ENCODE measurements around the gene SOHLH2. TPM values are rescaled to one million over a fixed set of nuclear protein-coding genes. Genes with fewer than 3 reads are reported as not detected.

Gene SOHLH2
- total RNA-seq, 1 experiment from 2014 or later: 5.8 TPM

DNA sequence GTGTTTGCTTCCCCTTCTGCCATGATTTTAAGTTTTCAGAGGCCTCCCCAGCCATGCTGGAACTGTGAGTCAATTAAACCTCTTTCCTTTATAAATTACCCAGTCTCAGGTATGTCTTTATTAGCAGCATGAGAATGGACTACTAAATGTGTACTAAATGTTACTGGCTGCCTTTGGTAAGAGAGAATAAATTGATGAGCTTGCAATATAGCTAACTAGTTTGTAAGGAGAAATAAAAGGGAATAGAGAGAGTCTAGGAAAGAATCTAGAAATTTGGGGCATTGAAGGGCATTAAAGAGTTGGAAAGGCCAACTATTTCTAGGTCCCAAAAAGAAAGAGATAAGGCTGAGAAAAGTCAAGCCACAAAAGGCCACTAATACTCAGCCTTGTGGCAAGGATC lies 5.5 kb upstream of the SOHLH2 start (continued):
- TF ChIP-seq, protein P1, sequence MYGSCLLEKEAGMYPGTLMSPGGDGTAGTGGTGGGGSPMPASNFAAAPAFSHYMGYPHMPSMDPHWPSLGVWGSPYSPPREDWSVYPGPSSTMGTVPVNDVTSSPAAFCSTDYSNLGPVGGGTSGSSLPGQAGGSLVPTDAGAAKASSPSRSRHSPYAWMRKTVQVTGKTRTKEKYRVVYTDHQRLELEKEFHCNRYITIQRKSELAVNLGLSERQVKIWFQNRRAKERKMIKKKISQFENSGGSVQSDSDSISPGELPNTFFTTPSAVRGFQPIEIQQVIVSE (CRISPR knock-in tag; IDR thresholded peaks at IDR 0.05; ENCODE audit: borderline replicate concordance): no peak
- TF ChIP-seq CBFB (CRISPR knock-in tag; IDR thresholded peaks at IDR 0.05; ENCODE audit: low read depth) (no peak), RORB (CRISPR knock-in tag; IDR thresholded peaks at IDR 0.05) (no peak)
- TF ChIP-seq, protein P2, sequence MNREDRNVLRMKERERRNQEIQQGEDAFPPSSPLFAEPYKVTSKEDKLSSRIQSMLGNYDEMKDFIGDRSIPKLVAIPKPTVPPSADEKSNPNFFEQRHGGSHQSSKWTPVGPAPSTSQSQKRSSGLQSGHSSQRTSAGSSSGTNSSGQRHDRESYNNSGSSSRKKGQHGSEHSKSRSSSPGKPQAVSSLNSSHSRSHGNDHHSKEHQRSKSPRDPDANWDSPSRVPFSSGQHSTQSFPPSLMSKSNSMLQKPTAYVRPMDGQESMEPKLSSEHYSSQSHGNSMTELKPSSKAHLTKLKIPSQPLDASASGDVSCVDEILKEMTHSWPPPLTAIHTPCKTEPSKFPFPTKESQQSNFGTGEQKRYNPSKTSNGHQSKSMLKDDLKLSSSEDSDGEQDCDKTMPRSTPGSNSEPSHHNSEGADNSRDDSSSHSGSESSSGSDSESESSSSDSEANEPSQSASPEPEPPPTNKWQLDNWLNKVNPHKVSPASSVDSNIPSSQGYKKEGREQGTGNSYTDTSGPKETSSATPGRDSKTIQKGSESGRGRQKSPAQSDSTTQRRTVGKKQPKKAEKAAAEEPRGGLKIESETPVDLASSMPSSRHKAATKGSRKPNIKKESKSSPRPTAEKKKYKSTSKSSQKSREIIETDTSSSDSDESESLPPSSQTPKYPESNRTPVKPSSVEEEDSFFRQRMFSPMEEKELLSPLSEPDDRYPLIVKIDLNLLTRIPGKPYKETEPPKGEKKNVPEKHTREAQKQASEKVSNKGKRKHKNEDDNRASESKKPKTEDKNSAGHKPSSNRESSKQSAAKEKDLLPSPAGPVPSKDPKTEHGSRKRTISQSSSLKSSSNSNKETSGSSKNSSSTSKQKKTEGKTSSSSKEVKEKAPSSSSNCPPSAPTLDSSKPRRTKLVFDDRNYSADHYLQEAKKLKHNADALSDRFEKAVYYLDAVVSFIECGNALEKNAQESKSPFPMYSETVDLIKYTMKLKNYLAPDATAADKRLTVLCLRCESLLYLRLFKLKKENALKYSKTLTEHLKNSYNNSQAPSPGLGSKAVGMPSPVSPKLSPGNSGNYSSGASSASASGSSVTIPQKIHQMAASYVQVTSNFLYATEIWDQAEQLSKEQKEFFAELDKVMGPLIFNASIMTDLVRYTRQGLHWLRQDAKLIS (CRISPR knock-in tag; IDR thresholded peaks at IDR 0.05; ENCODE audit: borderline replicate concordance): no peak
- TF ChIP-seq, protein P3, sequence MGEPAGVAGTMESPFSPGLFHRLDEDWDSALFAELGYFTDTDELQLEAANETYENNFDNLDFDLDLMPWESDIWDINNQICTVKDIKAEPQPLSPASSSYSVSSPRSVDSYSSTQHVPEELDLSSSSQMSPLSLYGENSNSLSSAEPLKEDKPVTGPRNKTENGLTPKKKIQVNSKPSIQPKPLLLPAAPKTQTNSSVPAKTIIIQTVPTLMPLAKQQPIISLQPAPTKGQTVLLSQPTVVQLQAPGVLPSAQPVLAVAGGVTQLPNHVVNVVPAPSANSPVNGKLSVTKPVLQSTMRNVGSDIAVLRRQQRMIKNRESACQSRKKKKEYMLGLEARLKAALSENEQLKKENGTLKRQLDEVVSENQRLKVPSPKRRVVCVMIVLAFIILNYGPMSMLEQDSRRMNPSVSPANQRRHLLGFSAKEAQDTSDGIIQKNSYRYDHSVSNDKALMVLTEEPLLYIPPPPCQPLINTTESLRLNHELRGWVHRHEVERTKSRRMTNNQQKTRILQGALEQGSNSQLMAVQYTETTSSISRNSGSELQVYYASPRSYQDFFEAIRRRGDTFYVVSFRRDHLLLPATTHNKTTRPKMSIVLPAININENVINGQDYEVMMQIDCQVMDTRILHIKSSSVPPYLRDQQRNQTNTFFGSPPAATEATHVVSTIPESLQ (CRISPR knock-in tag; IDR thresholded peaks at IDR 0.05): no peak
- TF ChIP-seq, protein P4, sequence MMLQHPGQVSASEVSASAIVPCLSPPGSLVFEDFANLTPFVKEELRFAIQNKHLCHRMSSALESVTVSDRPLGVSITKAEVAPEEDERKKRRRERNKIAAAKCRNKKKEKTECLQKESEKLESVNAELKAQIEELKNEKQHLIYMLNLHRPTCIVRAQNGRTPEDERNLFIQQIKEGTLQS (CRISPR knock-in tag; conservative IDR thresholded peaks at IDR 0.05): no peak

DNA sequence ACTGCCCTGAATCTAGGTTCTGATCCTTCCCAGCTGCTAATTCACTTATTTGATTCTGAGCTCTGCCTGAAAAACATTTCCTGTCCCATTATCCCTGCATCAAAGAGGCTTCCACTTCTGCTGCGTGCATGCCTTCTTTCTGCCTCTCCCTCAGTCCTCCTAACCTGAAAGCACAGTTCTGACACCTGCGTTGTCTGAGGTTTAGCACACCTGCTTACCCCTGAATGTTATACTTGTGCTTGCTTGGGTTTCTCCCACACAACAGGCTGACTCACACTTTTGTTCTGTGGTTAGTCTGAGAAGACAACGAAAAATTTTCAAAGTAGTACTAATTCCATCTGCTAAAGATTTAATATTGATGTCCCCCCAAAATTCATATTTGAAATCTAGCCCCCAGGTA lies 3.1 kb upstream of the SOHLH2 start:
- Mint-ChIP-seq H3K4me3 (no peak overlapping the region), H3K36me3 (peaks cover 14% of the 10 kb centered on the region), H3K9me3 (peaks cover 19% of the 10 kb centered on the region), H3K27ac (no peak overlapping the region), H3K4me1 (0 out of 2 replicates have a peak, but pooled peaks cover 4% of the 10 kb centered on the region), H3K27me3 (ENCODE audit: low read depth) (no peaks in the 10 kb centered on the region)
- ATAC-seq (no peak), DNase-seq (ENCODE audit: low spot score) (no peak)
- ChIA-PET POLR2A (no interaction called here), CTCF (no interaction called here)
- TF ChIP-seq NFYB (CRISPR knock-in tag; conservative IDR thresholded peaks at IDR 0.05; ENCODE audit: low read depth) (no peak), ZNF121 (CRISPR knock-in tag; IDR thresholded peaks at IDR 0.05) (no peak), ZNF671 (CRISPR knock-in tag; IDR thresholded peaks at IDR 0.05) (no peak), CREB1 (CRISPR knock-in tag; IDR thresholded peaks at IDR 0.05) (no peak), GABPB1 (CRISPR knock-in tag; IDR thresholded peaks at IDR 0.05) (no peak)
- TF ChIP-seq, protein P5, sequence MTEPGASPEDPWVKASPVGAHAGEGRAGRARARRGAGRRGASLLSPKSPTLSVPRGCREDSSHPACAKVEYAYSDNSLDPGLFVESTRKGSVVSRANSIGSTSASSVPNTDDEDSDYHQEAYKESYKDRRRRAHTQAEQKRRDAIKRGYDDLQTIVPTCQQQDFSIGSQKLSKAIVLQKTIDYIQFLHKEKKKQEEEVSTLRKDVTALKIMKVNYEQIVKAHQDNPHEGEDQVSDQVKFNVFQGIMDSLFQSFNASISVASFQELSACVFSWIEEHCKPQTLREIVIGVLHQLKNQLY (CRISPR knock-in tag; IDR thresholded peaks at IDR 0.05): no peak
- TF ChIP-seq, protein P6, sequence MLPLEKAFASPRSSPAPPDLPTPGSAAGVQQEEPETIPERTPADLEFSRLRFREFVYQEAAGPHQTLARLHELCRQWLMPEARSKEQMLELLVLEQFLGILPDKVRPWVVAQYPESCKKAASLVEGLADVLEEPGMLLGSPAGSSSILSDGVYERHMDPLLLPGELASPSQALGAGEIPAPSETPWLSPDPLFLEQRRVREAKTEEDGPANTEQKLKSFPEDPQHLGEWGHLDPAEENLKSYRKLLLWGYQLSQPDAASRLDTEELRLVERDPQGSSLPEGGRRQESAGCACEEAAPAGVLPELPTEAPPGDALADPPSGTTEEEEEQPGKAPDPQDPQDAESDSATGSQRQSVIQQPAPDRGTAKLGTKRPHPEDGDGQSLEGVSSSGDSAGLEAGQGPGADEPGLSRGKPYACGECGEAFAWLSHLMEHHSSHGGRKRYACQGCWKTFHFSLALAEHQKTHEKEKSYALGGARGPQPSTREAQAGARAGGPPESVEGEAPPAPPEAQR (CRISPR knock-in tag; IDR thresholded peaks at IDR 0.05): no peak
- TF ChIP-seq, protein P7, sequence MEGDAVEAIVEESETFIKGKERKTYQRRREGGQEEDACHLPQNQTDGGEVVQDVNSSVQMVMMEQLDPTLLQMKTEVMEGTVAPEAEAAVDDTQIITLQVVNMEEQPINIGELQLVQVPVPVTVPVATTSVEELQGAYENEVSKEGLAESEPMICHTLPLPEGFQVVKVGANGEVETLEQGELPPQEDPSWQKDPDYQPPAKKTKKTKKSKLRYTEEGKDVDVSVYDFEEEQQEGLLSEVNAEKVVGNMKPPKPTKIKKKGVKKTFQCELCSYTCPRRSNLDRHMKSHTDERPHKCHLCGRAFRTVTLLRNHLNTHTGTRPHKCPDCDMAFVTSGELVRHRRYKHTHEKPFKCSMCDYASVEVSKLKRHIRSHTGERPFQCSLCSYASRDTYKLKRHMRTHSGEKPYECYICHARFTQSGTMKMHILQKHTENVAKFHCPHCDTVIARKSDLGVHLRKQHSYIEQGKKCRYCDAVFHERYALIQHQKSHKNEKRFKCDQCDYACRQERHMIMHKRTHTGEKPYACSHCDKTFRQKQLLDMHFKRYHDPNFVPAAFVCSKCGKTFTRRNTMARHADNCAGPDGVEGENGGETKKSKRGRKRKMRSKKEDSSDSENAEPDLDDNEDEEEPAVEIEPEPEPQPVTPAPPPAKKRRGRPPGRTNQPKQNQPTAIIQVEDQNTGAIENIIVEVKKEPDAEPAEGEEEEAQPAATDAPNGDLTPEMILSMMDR (IDR thresholded peaks at IDR 0.05): no peak
- TF ChIP-seq, protein P8, sequence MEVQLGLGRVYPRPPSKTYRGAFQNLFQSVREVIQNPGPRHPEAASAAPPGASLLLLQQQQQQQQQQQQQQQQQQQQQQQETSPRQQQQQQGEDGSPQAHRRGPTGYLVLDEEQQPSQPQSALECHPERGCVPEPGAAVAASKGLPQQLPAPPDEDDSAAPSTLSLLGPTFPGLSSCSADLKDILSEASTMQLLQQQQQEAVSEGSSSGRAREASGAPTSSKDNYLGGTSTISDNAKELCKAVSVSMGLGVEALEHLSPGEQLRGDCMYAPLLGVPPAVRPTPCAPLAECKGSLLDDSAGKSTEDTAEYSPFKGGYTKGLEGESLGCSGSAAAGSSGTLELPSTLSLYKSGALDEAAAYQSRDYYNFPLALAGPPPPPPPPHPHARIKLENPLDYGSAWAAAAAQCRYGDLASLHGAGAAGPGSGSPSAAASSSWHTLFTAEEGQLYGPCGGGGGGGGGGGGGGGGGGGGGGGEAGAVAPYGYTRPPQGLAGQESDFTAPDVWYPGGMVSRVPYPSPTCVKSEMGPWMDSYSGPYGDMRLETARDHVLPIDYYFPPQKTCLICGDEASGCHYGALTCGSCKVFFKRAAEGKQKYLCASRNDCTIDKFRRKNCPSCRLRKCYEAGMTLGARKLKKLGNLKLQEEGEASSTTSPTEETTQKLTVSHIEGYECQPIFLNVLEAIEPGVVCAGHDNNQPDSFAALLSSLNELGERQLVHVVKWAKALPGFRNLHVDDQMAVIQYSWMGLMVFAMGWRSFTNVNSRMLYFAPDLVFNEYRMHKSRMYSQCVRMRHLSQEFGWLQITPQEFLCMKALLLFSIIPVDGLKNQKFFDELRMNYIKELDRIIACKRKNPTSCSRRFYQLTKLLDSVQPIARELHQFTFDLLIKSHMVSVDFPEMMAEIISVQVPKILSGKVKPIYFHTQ (CRISPR knock-in tag; IDR thresholded peaks at IDR 0.05): no peak
- TF ChIP-seq, protein P9, sequence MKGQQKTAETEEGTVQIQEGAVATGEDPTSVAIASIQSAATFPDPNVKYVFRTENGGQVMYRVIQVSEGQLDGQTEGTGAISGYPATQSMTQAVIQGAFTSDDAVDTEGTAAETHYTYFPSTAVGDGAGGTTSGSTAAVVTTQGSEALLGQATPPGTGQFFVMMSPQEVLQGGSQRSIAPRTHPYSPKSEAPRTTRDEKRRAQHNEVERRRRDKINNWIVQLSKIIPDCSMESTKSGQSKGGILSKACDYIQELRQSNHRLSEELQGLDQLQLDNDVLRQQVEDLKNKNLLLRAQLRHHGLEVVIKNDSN (CRISPR knock-in tag; IDR thresholded peaks at IDR 0.05): no peak
- TF ChIP-seq, protein P10, sequence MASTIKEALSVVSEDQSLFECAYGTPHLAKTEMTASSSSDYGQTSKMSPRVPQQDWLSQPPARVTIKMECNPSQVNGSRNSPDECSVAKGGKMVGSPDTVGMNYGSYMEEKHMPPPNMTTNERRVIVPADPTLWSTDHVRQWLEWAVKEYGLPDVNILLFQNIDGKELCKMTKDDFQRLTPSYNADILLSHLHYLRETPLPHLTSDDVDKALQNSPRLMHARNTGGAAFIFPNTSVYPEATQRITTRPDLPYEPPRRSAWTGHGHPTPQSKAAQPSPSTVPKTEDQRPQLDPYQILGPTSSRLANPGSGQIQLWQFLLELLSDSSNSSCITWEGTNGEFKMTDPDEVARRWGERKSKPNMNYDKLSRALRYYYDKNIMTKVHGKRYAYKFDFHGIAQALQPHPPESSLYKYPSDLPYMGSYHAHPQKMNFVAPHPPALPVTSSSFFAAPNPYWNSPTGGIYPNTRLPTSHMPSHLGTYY (CRISPR knock-in tag; IDR thresholded peaks at IDR 0.05): no peak

All from WTC11 (cell line).